IPS-18a (cell line): Measurements from ENCODE around the gene ETHE1.

Experiments used
- H3K27ac ChIP-seq: one replicate; pipeline ENCODE4 v1.5.1; 2013; ENCODE audit warnings: low read length
- H3K27me3 ChIP-seq: one replicate; pipeline ENCODE4 v1.6.1; 2013; ENCODE audit warnings: mild to moderate bottlenecking, low read length; ENCODE audit not compliant: control insufficient read depth, insufficient read depth
- H3K36me3 ChIP-seq: one replicate; pipeline ENCODE4 v1.6.1; 2013; ENCODE audit warnings: low read depth, low read length; ENCODE audit not compliant: control insufficient read depth
- H3K4me1 ChIP-seq: one replicate; pipeline ENCODE4 v1.6.1; 2013; ENCODE audit warnings: low read depth, low read length; ENCODE audit not compliant: control insufficient read depth
- H3K4me3 ChIP-seq: one replicate; pipeline ENCODE4 v1.5.1; 2013; ENCODE audit warnings: low read length
- H3K9ac ChIP-seq: one replicate; pipeline ENCODE4 v1.6.1; 2013; ENCODE audit warnings: mild to moderate bottlenecking, low read length, moderate library complexity
- H3K9me3 ChIP-seq: one replicate; pipeline ENCODE4 v1.6.1; 2013; ENCODE audit warnings: low read depth, low read length; ENCODE audit not compliant: control insufficient read depth

ETHE1 gene

DNA sequence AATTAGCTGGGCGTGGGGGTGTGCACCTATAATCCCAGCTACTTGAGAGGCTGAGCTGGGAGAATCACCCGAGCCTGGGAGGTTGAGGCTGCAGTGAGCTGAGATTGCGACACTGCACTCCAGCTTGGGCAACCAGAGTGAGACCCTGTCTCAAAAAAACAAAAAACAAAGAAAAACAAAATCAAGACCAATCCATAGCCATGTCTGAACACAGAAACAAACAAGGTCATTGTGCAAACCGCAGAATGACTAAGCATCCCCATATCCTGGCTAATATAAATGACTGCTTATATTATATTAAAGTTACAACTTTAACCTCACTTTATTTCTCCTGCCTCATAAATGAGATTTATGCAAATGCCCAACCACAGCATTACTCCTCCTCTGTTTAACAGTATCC lies 59.3 kb downstream of the ETHE1 start:
- no peak overlapping the region for H3K4me3 ChIP-seq
- no peaks in the 10 kb centered on the region for H3K9me3 ChIP-seq
- H3K9ac ChIP-seq, result no peak overlapping the region
- H3K27ac ChIP-seq, result no peak overlapping the region
- peaks cover 22% of the 10 kb centered on the region for H3K27me3 ChIP-seq
- peaks cover 4% of the 10 kb centered on the region for H3K4me1 ChIP-seq
- no peaks in the 10 kb centered on the region for H3K36me3 ChIP-seq

DNA sequence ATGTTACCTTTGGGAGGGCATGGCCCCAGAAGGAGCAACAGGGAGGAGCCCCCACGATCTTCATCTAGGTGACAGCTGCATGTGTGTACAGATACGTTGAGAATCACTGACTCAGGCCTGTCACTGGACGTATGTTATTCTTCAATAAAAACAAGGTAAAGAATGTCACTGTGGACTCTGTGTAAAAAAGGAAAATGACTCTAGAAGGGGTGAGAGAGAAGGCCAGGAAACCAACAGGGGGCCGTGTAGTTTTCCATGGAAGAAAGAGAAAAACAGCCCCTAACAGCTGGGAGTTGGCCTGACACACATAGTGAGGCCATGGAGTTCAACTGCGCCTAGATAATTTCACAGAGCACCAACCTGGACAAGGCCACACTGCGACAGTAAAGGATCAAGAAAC lies 59.7 kb downstream of the ETHE1 start:
- no peak overlapping the region for H3K4me3 ChIP-seq
- no peak overlapping the region for H3K9ac ChIP-seq
- no peaks in the 10 kb centered on the region for H3K36me3 ChIP-seq
- H3K27ac ChIP-seq, result no peak overlapping the region
- peaks cover 4% of the 10 kb centered on the region for H3K4me1 ChIP-seq
- H3K9me3 ChIP-seq, result no peaks in the 10 kb centered on the region
- peaks cover 27% of the 10 kb centered on the region for H3K27me3 ChIP-seq

DNA sequence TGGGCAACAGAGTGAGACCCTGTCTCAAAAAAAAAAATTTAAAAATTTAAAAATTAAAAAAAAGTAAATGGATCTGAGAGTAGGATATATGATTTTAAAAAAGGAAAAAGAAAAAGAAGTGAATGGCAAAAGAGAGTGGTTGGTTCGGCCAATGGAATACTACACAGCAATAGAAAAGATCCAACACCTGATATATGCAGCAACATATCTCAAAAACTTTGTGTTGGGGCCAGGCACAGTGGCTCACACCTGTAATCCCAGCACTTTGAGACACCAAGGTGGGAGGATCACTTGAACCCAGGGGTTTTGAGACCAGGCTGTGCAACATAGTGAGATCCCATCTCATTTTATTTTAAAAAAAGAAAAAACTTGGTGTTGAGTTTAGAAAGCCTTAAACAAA lies 60.2 kb downstream of the ETHE1 start:
- Histone ChIP-seq H3K27me3 (peaks cover 31% of the 10 kb centered on the region), H3K4me3 (no peak overlapping the region), H3K9me3 (no peaks in the 10 kb centered on the region), H3K9ac (no peak overlapping the region), H3K27ac (no peak overlapping the region), H3K4me1 (peaks cover 4% of the 10 kb centered on the region), H3K36me3 (no peaks in the 10 kb centered on the region)

DNA sequence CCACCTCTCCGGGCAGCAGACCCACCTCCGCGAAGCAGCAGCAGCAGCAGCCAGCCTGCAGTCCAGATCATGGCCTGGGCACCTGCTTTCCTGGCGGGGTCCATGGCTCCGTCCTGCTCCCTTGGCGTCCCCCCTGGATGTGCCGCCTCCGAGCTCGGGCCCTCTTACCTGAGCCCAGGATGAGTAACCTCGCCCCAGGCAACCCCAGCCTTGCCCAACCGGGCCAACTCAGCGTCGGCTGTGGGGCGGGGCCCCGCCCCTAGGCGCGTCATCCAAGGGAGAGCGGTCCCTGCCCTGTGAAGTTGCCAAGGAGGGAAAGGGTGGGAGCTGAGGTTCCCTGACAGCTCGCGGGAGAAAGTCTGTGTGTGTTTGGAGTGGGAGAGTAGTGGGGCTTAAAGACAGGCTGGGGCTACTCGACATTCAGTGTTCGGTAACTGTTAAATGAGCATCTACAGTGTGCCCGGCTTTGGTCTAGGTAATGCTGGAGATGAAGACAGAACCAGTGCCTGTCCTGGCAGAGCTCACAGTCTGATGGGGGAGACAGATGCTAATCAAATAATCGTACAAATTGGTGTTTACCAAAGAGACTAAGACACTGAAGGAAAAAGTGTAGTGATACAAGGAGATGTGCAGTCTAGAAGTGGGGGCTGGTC lies 61.4 kb downstream of the ETHE1 start, which contains the start of gene LYPD3:
TSS of gene LYPD3 (minus strand) at position 141 of the 653 bp plus-strand sequence. CDS start at position 104, 37 bp downstream.
- H3K9ac ChIP-seq, result no peak within 1 kb of the TSS
- H3K27me3 ChIP-seq, result peaks cover 35% of the 10 kb centered on the region
- H3K9me3 ChIP-seq, result no peaks in the 10 kb centered on the region
- H3K27ac ChIP-seq, result no peak within 1 kb of the TSS
- H3K4me1 ChIP-seq, result peaks cover 4% of the 10 kb centered on the region
- H3K4me3 ChIP-seq, result peak within 1 kb of the TSS; percentile 83
- H3K36me3 ChIP-seq, result no peaks in the 10 kb centered on the region

DNA sequence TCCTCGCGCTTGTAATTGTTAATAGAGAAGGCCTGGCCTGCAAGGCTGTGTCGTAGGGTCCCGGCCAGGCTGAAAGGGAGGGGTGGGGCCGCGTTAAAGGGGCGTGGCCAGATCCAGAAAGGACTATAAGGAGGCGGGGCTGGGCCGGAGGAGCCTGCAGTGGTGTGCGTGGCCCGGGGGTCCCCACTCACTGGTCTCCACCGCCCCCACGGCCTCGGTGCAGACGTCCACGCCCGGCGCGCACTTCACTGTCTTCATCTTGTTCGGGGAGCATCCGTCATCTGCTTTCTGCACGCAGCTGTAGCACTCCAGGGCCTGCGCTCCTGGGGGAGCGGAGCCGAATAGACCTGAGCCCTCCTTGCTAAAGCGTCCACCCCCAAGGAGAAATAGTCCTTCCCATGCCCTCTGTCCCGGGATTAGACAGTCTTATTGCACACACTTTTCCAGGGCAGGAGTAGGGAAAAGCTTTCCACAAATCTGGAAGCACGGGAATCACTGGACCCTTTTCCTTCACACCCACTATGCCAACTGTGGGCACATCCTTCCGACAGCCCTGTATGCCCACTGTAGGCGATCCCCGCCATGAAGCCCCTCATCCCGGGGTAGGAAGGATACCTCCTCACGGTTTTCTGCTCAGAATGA lies 62.7 kb downstream of the ETHE1 start:
- Histone ChIP-seq H3K36me3 (no peaks in the 10 kb centered on the region), H3K27ac (no peak overlapping the region), H3K9me3 (no peaks in the 10 kb centered on the region), H3K4me3 (peak overlapping the region; percentile 83), H3K4me1 (peaks cover 4% of the 10 kb centered on the region), H3K9ac (peak overlapping the region; percentile 23), H3K27me3 (peaks cover 35% of the 10 kb centered on the region)

DNA sequence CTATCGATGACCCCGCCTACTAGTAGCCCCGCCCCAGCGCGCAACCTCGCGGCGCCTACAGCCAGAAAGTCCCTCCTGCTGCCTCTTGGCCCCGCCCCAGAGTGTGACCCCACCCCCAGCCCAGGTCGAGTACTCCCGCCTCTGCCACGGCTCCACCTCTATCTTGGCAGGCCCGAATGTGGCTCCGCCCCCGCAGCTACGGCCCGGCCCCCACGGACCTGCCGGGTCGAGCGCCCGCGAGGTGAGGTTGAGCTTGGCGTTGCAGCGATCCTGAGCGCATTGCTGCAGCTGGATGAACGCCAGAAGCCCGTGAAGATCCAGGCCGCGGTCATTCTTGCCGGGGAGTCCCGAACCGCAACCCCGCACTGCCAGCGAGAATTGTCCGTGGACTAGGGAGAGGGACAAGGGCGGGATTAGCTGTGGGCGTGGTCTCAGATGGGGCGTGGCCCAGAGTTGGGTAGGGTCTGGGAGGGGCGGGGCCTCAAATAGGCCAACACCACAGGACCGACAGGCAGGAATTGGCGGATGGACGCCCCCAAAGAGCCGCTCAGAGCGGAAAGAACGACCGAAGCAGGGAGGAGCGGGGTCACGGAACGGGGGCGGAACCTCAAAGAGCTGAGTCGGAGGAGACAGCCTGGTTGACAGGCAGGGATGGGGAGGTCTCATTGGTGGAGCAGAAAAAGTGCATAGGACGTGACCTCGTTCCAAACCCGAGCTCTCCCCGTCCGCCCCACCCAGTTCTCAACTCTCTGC lies 63.4 kb downstream of the ETHE1 start:
- Histone ChIP-seq H3K36me3 (no peaks in the 10 kb centered on the region), H3K9me3 (no peaks in the 10 kb centered on the region), H3K4me3 (peak overlapping the region; percentile 83), H3K27ac (no peak overlapping the region), H3K27me3 (peaks cover 35% of the 10 kb centered on the region), H3K9ac (peak overlapping the region; percentile 23), H3K4me1 (peaks cover 4% of the 10 kb centered on the region)

DNA sequence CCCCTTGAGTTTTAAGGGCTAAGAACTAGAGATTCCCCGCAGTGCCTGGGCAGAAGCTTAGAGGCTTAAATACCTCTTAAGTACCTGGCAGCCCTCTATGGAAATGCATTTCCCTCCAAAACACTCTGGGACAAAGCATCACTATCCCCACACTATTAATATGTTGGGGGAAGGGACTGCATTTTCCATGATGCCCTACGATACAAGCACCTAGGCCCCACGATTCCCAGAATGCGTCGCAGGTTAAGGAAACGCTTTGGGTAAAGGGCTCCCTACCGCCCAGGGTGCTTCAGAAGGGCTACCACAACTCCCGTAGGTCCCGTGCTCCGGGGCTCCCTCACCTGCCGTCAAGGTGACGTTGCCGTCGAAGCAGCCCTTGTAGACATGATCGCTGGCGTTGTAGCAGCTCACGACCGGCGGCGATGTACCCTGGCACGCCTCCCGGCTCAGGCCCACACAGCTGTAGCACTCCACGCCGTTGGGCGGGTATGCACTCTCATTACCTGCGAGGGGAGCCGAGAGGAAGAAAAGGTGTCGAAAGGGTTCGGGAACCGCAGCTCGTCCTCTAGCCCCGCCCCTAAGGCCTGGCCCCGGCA lies 64.1 kb downstream of the ETHE1 start:
- peak overlapping the region; percentile 83 for H3K4me3 ChIP-seq
- H3K9ac ChIP-seq, result peak overlapping the region; percentile 8
- no peak overlapping the region for H3K27ac ChIP-seq
- peaks cover 35% of the 10 kb centered on the region for H3K27me3 ChIP-seq
- H3K4me1 ChIP-seq, result peaks cover 4% of the 10 kb centered on the region
- H3K36me3 ChIP-seq, result no peaks in the 10 kb centered on the region
- no peaks in the 10 kb centered on the region for H3K9me3 ChIP-seq

DNA sequence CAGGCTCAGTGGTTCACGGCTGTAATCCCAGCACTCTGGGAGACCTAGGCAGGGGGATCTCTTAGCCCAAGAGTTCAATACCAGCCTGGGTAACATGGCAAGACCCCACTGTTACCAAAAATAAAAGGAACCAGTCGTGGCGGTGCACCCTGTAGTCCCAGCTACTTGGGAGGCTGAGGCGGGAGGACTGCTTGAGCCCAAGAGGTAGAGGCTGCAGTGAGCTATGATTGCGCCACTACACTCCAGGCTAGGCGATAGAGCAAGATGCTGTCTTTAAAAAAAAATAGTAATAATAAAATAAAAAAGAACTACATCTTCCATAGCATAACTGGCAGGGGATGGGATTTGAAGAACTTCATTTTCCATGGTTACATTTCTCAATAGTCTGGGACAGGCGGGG lies 64.6 kb downstream of the ETHE1 start:
- no peaks in the 10 kb centered on the region for H3K36me3 ChIP-seq
- no peak overlapping the region for H3K27ac ChIP-seq
- H3K9me3 ChIP-seq, result no peaks in the 10 kb centered on the region
- peak overlapping the region; percentile 83 for H3K4me3 ChIP-seq
- peaks cover 4% of the 10 kb centered on the region for H3K4me1 ChIP-seq
- H3K9ac ChIP-seq, result no peak overlapping the region
- H3K27me3 ChIP-seq, result peaks cover 35% of the 10 kb centered on the region

DNA sequence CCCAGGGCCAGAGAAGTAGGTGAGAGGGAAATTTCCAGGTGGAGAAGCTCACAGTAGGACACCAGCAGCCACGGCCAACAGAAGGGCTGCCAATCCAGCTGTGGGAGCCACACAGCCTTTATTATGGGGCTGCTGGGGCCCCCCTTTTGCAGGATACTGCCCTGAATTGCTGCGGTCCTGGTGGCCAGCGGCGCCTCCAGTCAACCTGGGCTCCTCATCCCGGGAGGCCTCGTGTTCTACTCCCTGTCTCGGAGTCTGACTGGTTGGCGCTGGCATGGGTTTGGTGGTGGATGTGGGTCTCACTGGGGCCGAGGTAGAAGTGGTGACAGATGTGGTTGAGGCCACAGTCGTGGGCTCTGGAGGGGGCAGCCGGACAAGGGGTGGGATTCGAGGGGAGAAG lies 65.7 kb downstream of the ETHE1 start:
- H3K4me3 ChIP-seq, result no peak overlapping the region
- peaks cover 35% of the 10 kb centered on the region for H3K27me3 ChIP-seq
- H3K4me1 ChIP-seq, result peaks cover 4% of the 10 kb centered on the region
- no peaks in the 10 kb centered on the region for H3K36me3 ChIP-seq
- H3K9ac ChIP-seq, result no peak overlapping the region
- no peak overlapping the region for H3K27ac ChIP-seq
- no peaks in the 10 kb centered on the region for H3K9me3 ChIP-seq

DNA sequence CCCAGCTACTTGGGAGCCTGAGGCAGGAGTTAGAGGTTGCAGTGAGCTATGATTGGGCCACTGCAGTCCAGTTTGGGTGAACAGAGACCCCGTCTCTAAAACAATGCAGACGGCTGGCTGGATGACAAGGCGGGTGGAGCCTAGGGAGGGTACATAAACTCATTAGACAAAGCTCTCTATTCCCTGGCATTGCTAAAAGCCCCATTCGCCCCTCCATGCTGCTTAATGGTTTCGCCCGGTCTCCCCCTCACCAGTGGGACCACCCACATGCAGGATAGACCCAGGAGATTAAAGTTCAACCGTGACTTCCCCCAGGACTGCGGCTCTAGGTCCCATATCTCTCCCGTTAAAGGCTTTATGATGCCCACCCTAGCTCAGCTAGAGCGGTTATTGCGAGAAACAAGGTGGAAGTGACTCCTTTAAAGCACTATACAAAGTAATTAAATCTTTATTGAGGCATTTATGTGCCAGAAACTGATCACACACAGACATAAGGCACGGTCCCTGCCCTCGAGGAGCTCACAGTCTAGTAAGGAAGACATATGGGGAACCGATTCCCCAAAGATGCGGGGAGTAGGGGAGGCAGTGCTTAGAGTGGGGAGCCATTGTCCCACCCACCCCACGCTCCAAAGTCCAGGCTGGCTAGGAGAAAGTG lies 66.5 kb downstream of the ETHE1 start:
- no peaks in the 10 kb centered on the region for H3K36me3 ChIP-seq
- H3K27ac ChIP-seq, result no peak overlapping the region
- no peak overlapping the region for H3K4me3 ChIP-seq
- H3K9me3 ChIP-seq, result no peaks in the 10 kb centered on the region
- H3K4me1 ChIP-seq, result peaks cover 4% of the 10 kb centered on the region
- no peak overlapping the region for H3K9ac ChIP-seq
- peaks cover 27% of the 10 kb centered on the region for H3K27me3 ChIP-seq

DNA sequence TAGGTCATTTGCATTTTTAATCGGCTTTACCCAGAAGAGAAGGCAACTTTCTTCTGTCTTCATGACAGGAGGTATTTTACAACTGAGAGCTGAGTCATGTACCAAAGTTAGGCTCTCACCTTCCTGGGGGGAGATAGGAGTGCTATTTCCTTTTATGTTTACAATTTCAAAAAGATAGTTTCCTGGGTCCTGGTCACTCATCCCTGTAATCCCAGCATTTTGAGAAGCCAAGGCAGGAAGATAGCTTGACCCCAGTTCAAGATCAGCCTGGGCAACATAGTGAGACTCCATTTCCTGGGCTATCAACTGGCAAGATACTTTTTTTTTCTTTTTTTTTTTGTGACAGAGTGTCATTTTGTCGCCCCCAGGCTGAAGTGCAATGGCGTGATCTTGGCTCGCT lies 69.2 kb downstream of the ETHE1 start:
- H3K4me3 ChIP-seq, result no peak overlapping the region
- no peak overlapping the region for H3K27ac ChIP-seq
- no peaks in the 10 kb centered on the region for H3K4me1 ChIP-seq
- H3K36me3 ChIP-seq, result no peaks in the 10 kb centered on the region
- no peak overlapping the region for H3K9ac ChIP-seq
- H3K27me3 ChIP-seq, result peaks cover 14% of the 10 kb centered on the region
- H3K9me3 ChIP-seq, result no peaks in the 10 kb centered on the region
